H1 (cell line): Measurements from ENCODE around the gene RABEP2. TPM values are rescaled to one million over a fixed set of nuclear protein-coding genes. Genes with fewer than 3 reads are reported as not detected.

ENCODE experiments used
- CTCF ChIA-PET: fragments of 300-600 bp; sonication (Branson Sonifier 250); formaldehyde crosslinking; loops from one replicate; lab custom pipeline; 2021; ENCODE audit not compliant: partially characterized antibody; lab: Charles Lee
- POLR2A ChIA-PET: fragments of 300-600 bp; sonication (Branson Sonifier 250); formaldehyde crosslinking; loops from one replicate; lab custom pipeline; 2021; ENCODE audit warnings: inconsistent platforms; ENCODE audit not compliant: partially characterized antibody; lab: Charles Lee
- DNase-seq, 2 experiments: peaks; one replicate each; pipeline versions ENCODE4 v3.0.0 to v3.0.0-alpha.2; 2010 to 2022; ENCODE audit warnings: low spot score in 2 of 2, low read depth in 1 of 2, mixed read lengths in 1 of 2
- FAIRE-seq: peaks from 2 replicates; lab custom pipeline; 2011; peaks lifted over from hg19 to GRCh38; lab: Jason Lieb, UNC
- H2AFZ ChIP-seq: 2 replicates; pipeline ENCODE4 v1.8.1; 2012; ENCODE audit warnings: low read length, inconsistent platforms
- H2AK5ac ChIP-seq: 2 replicates; pipeline ENCODE4 v1.6.1; 2013; ENCODE audit warnings: low read depth, low read length
- H2BK120ac ChIP-seq: replicated peaks from 2 replicates; pipeline ENCODE3; 2013; ENCODE audit warnings: low read depth, low read length, inconsistent platforms
- H2BK12ac ChIP-seq: 2 replicates; pipeline ENCODE4 v1.6.1; 2013; ENCODE audit warnings: low read depth, low read length
- H2BK15ac ChIP-seq: 2 replicates; pipeline ENCODE4 v1.6.1; 2013; ENCODE audit warnings: low read length
- H2BK20ac ChIP-seq: 2 replicates; pipeline ENCODE4 v1.6.1; 2013; ENCODE audit warnings: low read length
- H2BK5ac ChIP-seq: 2 replicates; pipeline ENCODE4 v1.6.1; 2013; ENCODE audit warnings: low read depth, low read length
- H3K14ac ChIP-seq: 2 replicates; pipeline ENCODE4 v1.6.1; 2013; ENCODE audit warnings: inconsistent platforms; ENCODE audit not compliant: insufficient read length
- H3K18ac ChIP-seq: 2 replicates; pipeline ENCODE4 v1.6.1; 2013; ENCODE audit warnings: low read length; ENCODE audit errors: extremely low read depth
- H3K23ac ChIP-seq: 2 replicates; pipeline ENCODE4 v1.6.1; 2013; ENCODE audit warnings: inconsistent platforms; ENCODE audit not compliant: insufficient read length
- H3K23me2 ChIP-seq: 2 replicates; pipeline ENCODE4 v1.6.1; 2013; ENCODE audit warnings: low read depth, low read length
- H3K27ac ChIP-seq: 2 replicates; pipeline ENCODE4 v1.6.1; 2011; ENCODE audit warnings: low read depth, low read length, inconsistent platforms
- H3K27me3 ChIP-seq, 4 experiments: replicated peaks in 1 of 4; 1 replicate in 1 of 4; 2 replicates in 3 of 4; pipeline versions ENCODE4 v1.6.1 to v1.8.1; 2011 to 2013; ENCODE audit warnings: low read length in 3 of 4, mild to moderate bottlenecking in 3 of 4, inconsistent platforms in 2 of 4, mixed read lengths in 2 of 4, moderate library complexity in 1 of 4; ENCODE audit not compliant: control insufficient read depth in 3 of 4, insufficient read depth in 3 of 4; ENCODE audit errors: extremely low read depth in 1 of 4
- H3K36me3 ChIP-seq, 4 experiments: 2 replicates each; pipeline versions ENCODE4 v1.6.1 to v1.8.1; 2011 to 2013; ENCODE audit warnings: mild to moderate bottlenecking in 4 of 4, low read length in 3 of 4, moderate library complexity in 2 of 4, control low read depth in 1 of 4, inconsistent platforms in 1 of 4; ENCODE audit not compliant: insufficient read depth in 4 of 4, control insufficient read depth in 2 of 4
- H3K4ac ChIP-seq: replicated peaks from 2 replicates; pipeline ENCODE3; 2013; ENCODE audit warnings: low read length, low read depth, mixed read lengths, inconsistent platforms; ENCODE audit not compliant: insufficient read length
- H3K4me1 ChIP-seq, 4 experiments: replicated peaks in 1 of 4; 1 replicate in 1 of 4; 2 replicates in 3 of 4; pipeline versions ENCODE4 v1.6.1 to v1.8.1; 2011 to 2013; ENCODE audit warnings: low read length in 3 of 4, inconsistent platforms in 2 of 4, mixed read lengths in 1 of 4; ENCODE audit not compliant: insufficient read depth in 4 of 4, control insufficient read depth in 3 of 4
- H3K4me2 ChIP-seq, 2 experiments: 2 replicates each; pipeline versions ENCODE4 v1.6.1 to v1.8.1; 2011 to 2013; ENCODE audit warnings: low read depth in 2 of 2, low read length in 2 of 2, control low read depth in 1 of 2, inconsistent platforms in 1 of 2, mild to moderate bottlenecking in 1 of 2; ENCODE audit not compliant: insufficient read depth in 1 of 2
- H3K4me3 ChIP-seq, 4 experiments: fragments of 200-600, 300-600 bp in 1 of 4; sonication (generic), shearing (Covaris generic), sonication (Bioruptor Twin) in 1 of 4; 2 replicates each; pipeline versions ENCODE4 v1.5.1 to v1.8.1; 2011 to 2016; ENCODE audit warnings: low read length in 4 of 4, low read depth in 3 of 4, control low read depth in 2 of 4, inconsistent platforms in 2 of 4, mild to moderate bottlenecking in 2 of 4, mixed read lengths in 1 of 4, moderate library complexity in 1 of 4; ENCODE audit not compliant: insufficient read depth in 2 of 4; ENCODE audit errors: extremely low read depth in 1 of 4
- H3K56ac ChIP-seq: replicated peaks from 2 replicates; pipeline ENCODE3; 2013; ENCODE audit warnings: low read depth, mild to moderate bottlenecking, mixed read lengths, low read length, inconsistent platforms; ENCODE audit not compliant: insufficient read length
- H3K79me1 ChIP-seq: 2 replicates; pipeline ENCODE4 v1.6.1; 2013; ENCODE audit warnings: low read depth, low read length, control low read depth
- H3K79me2 ChIP-seq, 2 experiments: 2 replicates each; pipeline versions ENCODE4 v1.6.1 to v1.8.1; 2012 to 2013; ENCODE audit warnings: low read length in 2 of 2, mild to moderate bottlenecking in 2 of 2, inconsistent platforms in 1 of 2; ENCODE audit not compliant: insufficient read depth in 2 of 2, control insufficient read depth in 1 of 2
- H3K9ac ChIP-seq, 4 experiments: replicated peaks in 1 of 4; 1 replicate in 1 of 4; 2 replicates in 3 of 4; pipeline versions ENCODE4 v1.6.1 to v1.8.1; 2011 to 2013; ENCODE audit warnings: low read depth in 3 of 4, low read length in 3 of 4, control low read depth in 2 of 4, mild to moderate bottlenecking in 2 of 4, moderate library complexity in 2 of 4, inconsistent platforms in 1 of 4; ENCODE audit errors: extremely low read depth in 1 of 4
- H3K9me3 ChIP-seq, 2 experiments: 2 replicates each; pipeline versions ENCODE4 v1.6.1 to v1.8.1; 2012 to 2013; ENCODE audit warnings: mild to moderate bottlenecking in 2 of 2, moderate library complexity in 2 of 2, control low read depth in 1 of 2, inconsistent platforms in 1 of 2, low read depth in 1 of 2, low read length in 1 of 2, mixed read lengths in 1 of 2; ENCODE audit not compliant: insufficient read depth in 2 of 2
- H4K20me1 ChIP-seq, 2 experiments: replicated peaks in 1 of 2; 2 replicates each; pipeline versions ENCODE3 to v1.8.1; 2011 to 2013; ENCODE audit warnings: inconsistent platforms in 2 of 2, low read length in 2 of 2, mild to moderate bottlenecking in 1 of 2; ENCODE audit not compliant: insufficient read depth in 2 of 2, control insufficient read depth in 1 of 2
- H4K5ac ChIP-seq: 2 replicates; pipeline ENCODE4 v1.6.1; 2013; ENCODE audit warnings: low read length, low read depth, mixed read lengths, inconsistent platforms; ENCODE audit not compliant: insufficient read length
- H4K8ac ChIP-seq: 2 replicates; pipeline ENCODE4 v1.8.0; 2013; ENCODE audit warnings: mild to moderate bottlenecking, moderate library complexity, low read length, inconsistent platforms; ENCODE audit not compliant: insufficient read depth; ENCODE audit errors: extremely low read depth
- H4K91ac ChIP-seq: replicated peaks from 2 replicates; pipeline ENCODE3; 2013; ENCODE audit warnings: low read length, mixed read lengths, inconsistent platforms; ENCODE audit not compliant: insufficient read length
- CBX5 ChIP-seq: fragments of 300-800, 300-1000 bp; sonication (generic); IDR thresholded peaks from 2 replicates; pipeline ENCODE4 v1.7.1; 2016; ENCODE audit warnings: antibody characterized with exemption, low read length, low read depth
- FOSL1 ChIP-seq: IDR thresholded peaks from 2 replicates; pipeline ENCODE4 v1.6.1; 2011; ENCODE audit warnings: mild to moderate bottlenecking, low read depth, low read length, moderate library complexity; ENCODE audit not compliant: insufficient read depth
- GTF2F1 ChIP-seq: IDR thresholded peaks from 2 replicates; pipeline ENCODE4 v1.6.1; 2012; ENCODE audit warnings: low read depth, low read length, improper control_type of control experiment, borderline replicate concordance
- KDM5A ChIP-seq: fragments of 200-600 bp; IDR thresholded peaks from 2 replicates; pipeline ENCODE4 v1.7.1; 2012; ENCODE audit warnings: mild to moderate bottlenecking, low read length, inconsistent platforms, mixed read lengths
- PHF8 ChIP-seq: fragments of 200-600 bp; sonication (generic); conservative IDR thresholded peaks from 2 replicates; pipeline ENCODE4 v1.7.1; 2012; ENCODE audit warnings: low read depth, mild to moderate bottlenecking, inconsistent platforms, low read length, moderate library complexity
- POU5F1 ChIP-seq: IDR thresholded peaks from 2 replicates; pipeline ENCODE4 v1.6.1; 2011; ENCODE audit warnings: low read depth, mild to moderate bottlenecking, low read length, moderate library complexity
- RAD21 ChIP-seq, 2 experiments: IDR thresholded peaks in 1 of 2; conservative IDR thresholded peaks in 1 of 2; 2 replicates each; pipeline ENCODE4 v1.6.1; 2011; ENCODE audit warnings: low read depth in 2 of 2, low read length in 2 of 2, improper control_type of control experiment in 1 of 2, inconsistent platforms in 1 of 2, mild to moderate bottlenecking in 1 of 2, moderate library complexity in 1 of 2
- WGBS, 2 experiments: shearing (Covaris generic) in 1 of 2; methylation state at CpG; one replicate each; pipeline versions ENCODE4 v1.1.6 to v1.1.7; 2013 to 2015; ENCODE audit warnings: low lambda C conversion rate in 2 of 2, mixed read lengths in 2 of 2, inconsistent platforms in 1 of 2, low coverage in 1 of 2, missing lambda C conversion rate in 1 of 2; ENCODE audit not compliant: insufficient replicate concordance in 2 of 2, insufficient coverage in 1 of 2, insufficient read length in 1 of 2; ENCODE audit errors: extremely low coverage in 1 of 2, missing lambda C conversion rate in 1 of 2; 5-methylcytosine and 5-hydroxymethylcytosine counted together
- polyA plus RNA-seq, 7 experiments: library from polyadenylated mRNA; depleted of rRNA in 3 of 7; stranded (reverse) in 5 of 7; unstranded in 2 of 7; fragments of >200 nt in 5 of 7; fragments of 200-250 nt in 2 of 7; gene quantifications; 1 replicate in 5 of 7; 2 replicates in 1 of 7; 4 replicates in 1 of 7; pipeline versions ENCODE4 v1.2.1 to v1.2.3, GENCODE V29; 2011 to 2013; ENCODE audit warnings: missing spikeins in 2 of 7, mixed read lengths in 2 of 7
- total RNA-seq: library from RNA; stranded (reverse); fragmentation: NEBNext Ultra II Directional; extraction: Animal tissue kit (Norgen Biotek cat#: 25700); gene quantifications from 2 replicates; pipeline ENCODE4 v1.2.1, GENCODE V29; 2021
- TF ChIP-seq, protein P1 (sequence below): IDR thresholded peaks from 2 replicates; pipeline ENCODE4 v1.6.1; 2012; ENCODE audit warnings: inconsistent platforms

Gene RABEP2
- total and polyA plus RNA-seq, 2 of the 8 experiments (the other 6 are each of a cell fraction or from before 2014, with no cell fraction given), result 10.4 to 14.9 TPM

DNA sequence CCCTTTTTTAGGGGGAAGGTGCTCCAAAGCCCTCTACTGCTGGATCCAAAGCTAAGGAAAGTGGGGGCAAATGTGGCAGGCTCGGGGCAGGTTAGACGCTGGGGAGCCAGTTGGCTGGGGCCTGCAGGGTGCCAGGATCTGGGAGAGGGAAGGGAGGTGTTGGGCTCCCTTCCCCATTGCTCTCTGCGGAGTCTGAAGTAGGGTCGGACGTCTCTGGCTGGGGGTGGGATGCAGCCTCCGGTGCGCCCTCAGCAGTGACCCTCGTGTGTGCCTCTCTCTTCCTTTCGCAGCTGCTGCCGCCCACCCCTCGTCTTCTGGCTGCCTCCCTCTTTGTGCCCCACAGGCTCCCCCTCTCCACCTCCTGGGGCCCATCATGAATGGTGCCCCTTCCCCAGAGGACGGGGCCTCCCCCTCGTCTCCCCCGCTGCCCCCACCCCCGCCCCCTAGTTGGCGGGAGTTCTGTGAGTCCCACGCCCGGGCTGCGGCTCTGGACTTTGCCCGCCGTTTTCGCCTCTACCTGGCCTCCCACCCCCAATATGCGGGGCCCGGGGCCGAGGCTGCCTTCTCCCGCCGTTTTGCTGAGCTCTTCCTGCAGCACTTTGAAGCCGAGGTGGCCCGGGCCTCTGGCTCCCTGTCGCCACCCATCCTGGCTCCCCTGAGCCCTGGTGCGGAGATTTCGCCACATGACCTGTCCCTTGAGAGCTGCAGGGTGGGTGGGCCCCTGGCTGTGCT is 59.1 kb downstream of the RABEP2 start:
- POLR2A ChIA-PET, result interaction anchor here (0.6 to 7.5 kb wide), 11 partner anchors 8 to 85 kb away, joined by 3 to 159 read pairs (median 7); partner anchors contain the start of genes ATP2A1, ATXN2L, NFATC2IP and RABEP2
- H3K36me3 ChIP-seq, result peaks cover 18 to 33% (median 28%) of the 10 kb centered on the region in 4 experiments

More for the DNA sequence above, 59.1 kb downstream of the RABEP2 start:
- no peak overlapping the region for H2BK20ac ChIP-seq
- H3K27ac ChIP-seq, result no peak overlapping the region
- no peaks in the 10 kb centered on the region for H3K27me3 ChIP-seq
- no peak overlapping the region for H3K18ac ChIP-seq
- no peak overlapping the region for H3K4ac ChIP-seq
- H3K4me1 ChIP-seq, result peaks cover 0 to 8% (median 3%) of the 10 kb centered on the region in 4 experiments; a peak in 6 of 7 replicates
- peaks cover 3 to 19% of the 10 kb centered on the region in 2 experiments; a peak in 3 of 4 replicates for H3K79me2 ChIP-seq
- H4K20me1 ChIP-seq, result peaks cover 2 to 10% of the 10 kb centered on the region in 2 experiments
- no peak overlapping the region for H2AK5ac ChIP-seq
- no peak overlapping the region for H3K9ac ChIP-seq
- WGBS, 2 experiments, result 88% methylated on average over 8 of the region's 32 CpGs; no CpG with 5 or more reads in 1 of the 2 experiments
- H3K4me2 ChIP-seq, result no peak overlapping the region; a peak in 1 of 4 replicates
- FAIRE-seq (no peak), DNase-seq (no peak)
- H2BK120ac ChIP-seq, result no peak overlapping the region
- H2AFZ ChIP-seq, result no peak overlapping the region
- H2BK12ac ChIP-seq, result no peak overlapping the region
- no peak overlapping the region for H4K91ac ChIP-seq
- TF ChIP-seq KDM5A (no peak), RAD21 (IDR thresholded peaks at IDR 0.05 in 1 of 2, conservative IDR thresholded peaks at IDR 0.05 in 1 of 2; ENCODE audit: low read depth in 2 of 2, low read length in 2 of 2) (no peak), GTF2F1 (no peak), PHF8 (no peak), CBX5 (no peak), POU5F1 (no peak), FOSL1 (no peak)
- TF ChIP-seq, protein P1, sequence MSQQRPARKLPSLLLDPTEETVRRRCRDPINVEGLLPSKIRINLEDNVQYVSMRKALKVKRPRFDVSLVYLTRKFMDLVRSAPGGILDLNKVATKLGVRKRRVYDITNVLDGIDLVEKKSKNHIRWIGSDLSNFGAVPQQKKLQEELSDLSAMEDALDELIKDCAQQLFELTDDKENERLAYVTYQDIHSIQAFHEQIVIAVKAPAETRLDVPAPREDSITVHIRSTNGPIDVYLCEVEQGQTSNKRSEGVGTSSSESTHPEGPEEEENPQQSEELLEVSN, result peak; percentile 27; the same call in 1 of the 2 replicates
- H2BK15ac ChIP-seq, result no peak overlapping the region
- H3K23ac ChIP-seq, result no peak overlapping the region
- H3K4me3 ChIP-seq, result no peak overlapping the region
- no peak overlapping the region for H3K14ac ChIP-seq
- H3K79me1 ChIP-seq, result peaks cover 18% of the 10 kb centered on the region
- CTCF ChIA-PET, result interaction anchor here (0.8 to 5.3 kb wide), 6 partner anchors 10 to 81 kb away, joined by 3 to 42 read pairs (median 9); partner anchors contain the start of gene TUFM
- H3K23me2 ChIP-seq, result peaks cover 8% of the 10 kb centered on the region
- H3K9me3 ChIP-seq, result no peaks in the 10 kb centered on the region
- H4K8ac ChIP-seq, result peak overlapping the region; percentile 74; the same call in 1 of the 2 replicates
- no peak overlapping the region for H2BK5ac ChIP-seq
- H4K5ac ChIP-seq, result no peak overlapping the region
- H3K56ac ChIP-seq, result no peak overlapping the region
